Measurements from ENCODE around the gene TRABD2B.

DNA sequence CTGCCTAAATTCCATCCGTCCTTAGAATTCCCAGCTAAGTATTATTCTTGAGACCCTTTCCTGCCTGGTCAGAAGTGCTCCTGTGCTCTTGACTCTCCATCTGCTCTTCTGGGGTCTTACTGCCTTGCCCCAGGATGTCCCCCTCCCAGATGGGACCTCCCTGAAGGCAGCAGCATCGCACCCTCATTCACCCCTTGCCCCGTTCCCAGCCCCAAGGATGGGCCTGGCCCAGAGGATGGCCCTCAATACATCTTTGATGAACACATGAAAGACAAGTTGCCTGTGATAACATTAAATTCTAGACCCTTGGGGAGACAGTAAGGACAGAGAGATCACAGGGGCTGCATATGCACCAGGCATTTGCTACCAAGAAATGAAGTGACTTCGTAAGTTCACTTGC, 167.2 kb downstream of the TRABD2B start:
- TF ChIP-seq, protein P1, sequence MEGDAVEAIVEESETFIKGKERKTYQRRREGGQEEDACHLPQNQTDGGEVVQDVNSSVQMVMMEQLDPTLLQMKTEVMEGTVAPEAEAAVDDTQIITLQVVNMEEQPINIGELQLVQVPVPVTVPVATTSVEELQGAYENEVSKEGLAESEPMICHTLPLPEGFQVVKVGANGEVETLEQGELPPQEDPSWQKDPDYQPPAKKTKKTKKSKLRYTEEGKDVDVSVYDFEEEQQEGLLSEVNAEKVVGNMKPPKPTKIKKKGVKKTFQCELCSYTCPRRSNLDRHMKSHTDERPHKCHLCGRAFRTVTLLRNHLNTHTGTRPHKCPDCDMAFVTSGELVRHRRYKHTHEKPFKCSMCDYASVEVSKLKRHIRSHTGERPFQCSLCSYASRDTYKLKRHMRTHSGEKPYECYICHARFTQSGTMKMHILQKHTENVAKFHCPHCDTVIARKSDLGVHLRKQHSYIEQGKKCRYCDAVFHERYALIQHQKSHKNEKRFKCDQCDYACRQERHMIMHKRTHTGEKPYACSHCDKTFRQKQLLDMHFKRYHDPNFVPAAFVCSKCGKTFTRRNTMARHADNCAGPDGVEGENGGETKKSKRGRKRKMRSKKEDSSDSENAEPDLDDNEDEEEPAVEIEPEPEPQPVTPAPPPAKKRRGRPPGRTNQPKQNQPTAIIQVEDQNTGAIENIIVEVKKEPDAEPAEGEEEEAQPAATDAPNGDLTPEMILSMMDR (IDR thresholded peaks at IDR 0.05 in 4 of 5, conservative IDR thresholded peaks at IDR 0.05 in 1 of 5), result no peak
- no peak for TF ChIP-seq POLR2A (IDR thresholded peaks at IDR 0.05)
